Right lung (tissue), 5 donors: ENCODE results near the gene DNM1L. TPM values are rescaled to one million over a fixed set of nuclear protein-coding genes. Genes with fewer than 3 reads are reported as not detected.

ENCODE experiments used
- polyA plus RNA-seq, 5 donors: library from polyadenylated mRNA; unstranded; fragments of 120-200 nt; gene quantifications; one replicate each; pipeline versions ENCODE4 v1.2.1 to v1.2.3, GENCODE V29; 2013; ENCODE audit warnings: inconsistent platforms in 1 of 5, low replicate concordance in 1 of 5; ENCODE audit not compliant: insufficient read length in 5 of 5, insufficient read depth in 1 of 5

The DNM1L gene
- polyA plus RNA-seq, 5 donors = 87.5 to 131 (median 112) TPM

Other genes starting within 250 kb of the DNM1L start
- gene YARS2, start 76.6 kb downstream of the DNM1L start, polyA plus RNA-seq = 10 to 100 TPM; 25.5 to 31.8 (median 26.4) TPM
- 1 to 10 TPM; 3.2 to 6.6 (median 4.4) TPM for gene PKP2, start 217.5 kb downstream of the DNM1L start, polyA plus RNA-seq